Stimulated activated CD4-positive, alpha-beta T cell treated with anti-CD3 and anti-CD28 coated beads, Interleukin-2, amount 100 ng/mL, for 48 hours (primary cell): ENCODE data around the gene SLC6A6.

ENCODE experiments used
- DNase-seq, 2 donors: peaks; one replicate each; pipeline ENCODE4 v3.0.0-alpha.2; 2020

Gene SLC6A6

GRCh38 chr3:14472471-14473351 is 70.3 kb downstream of the SLC6A6 start:
- no peak for DNase-seq

DNA sequence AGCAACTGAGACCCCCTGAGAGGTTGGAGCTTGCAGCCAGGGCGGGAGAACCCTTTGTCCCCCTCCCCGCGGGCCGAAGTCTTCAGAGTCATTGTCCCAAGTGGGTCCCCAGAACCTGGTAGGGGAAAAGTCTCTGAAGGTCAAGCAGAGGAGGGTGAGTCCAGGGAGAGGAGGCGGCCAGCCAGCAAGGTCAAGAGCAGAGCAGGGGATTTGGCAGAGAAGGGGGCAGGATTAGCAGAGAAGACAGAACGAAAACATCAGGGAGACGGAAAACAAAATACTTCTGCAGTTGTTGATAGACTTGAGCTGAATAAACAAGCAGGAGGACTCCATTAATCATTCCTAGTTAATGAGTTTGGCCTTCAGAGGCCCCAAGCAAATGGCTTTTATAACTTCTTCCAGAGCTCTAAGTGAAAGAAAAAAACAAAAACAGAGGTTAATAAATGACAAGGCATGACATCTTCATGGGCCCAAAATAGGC is 71.0 kb downstream of the SLC6A6 start:
- no peak for DNase-seq

DNA sequence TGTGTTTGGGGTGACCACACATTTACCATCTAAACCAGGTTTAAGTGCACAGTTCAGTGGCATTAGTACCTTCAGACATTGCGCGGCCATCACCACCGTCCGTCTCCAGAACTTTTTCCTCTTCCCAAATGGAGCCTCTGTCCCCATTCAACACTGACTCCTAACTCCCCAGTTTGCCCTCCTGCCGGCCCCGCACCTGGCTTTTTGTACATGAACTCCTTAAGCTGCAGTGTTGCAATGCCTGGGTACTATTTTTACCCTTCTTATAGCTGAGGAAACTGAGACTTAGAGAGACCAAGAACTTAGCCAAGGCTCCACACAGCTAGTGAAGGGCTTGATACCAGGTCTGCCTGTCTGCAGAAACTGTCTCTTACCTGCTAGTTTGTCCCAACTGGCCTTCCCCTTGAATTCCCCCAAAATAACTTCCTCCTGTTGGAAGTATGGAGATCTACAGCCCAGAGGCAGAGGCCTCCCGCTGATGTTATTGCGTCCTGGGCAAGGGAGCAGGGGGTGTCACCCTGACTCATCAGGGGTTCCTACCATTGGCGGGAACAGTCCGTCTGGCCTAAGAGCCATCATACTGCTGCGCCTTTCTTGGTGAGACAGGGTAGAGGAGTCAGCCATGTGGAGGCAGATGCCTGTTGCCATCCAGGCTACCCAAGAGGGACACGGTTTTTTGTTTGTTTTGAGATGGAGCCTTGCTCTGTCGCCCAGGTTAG is 72.1 kb downstream of the SLC6A6 start:
- no peak for DNase-seq

- no peak for DNase-seq
These were observed 73.2 kb downstream of the SLC6A6 start for GRCh38 chr3:14475621-14476020.

GRCh38 chr3:14476583-14477265 is 74.3 kb downstream of the SLC6A6 start:
- DNase-seq, result no peak

- no peak for DNase-seq
These were observed 75.0 kb downstream of the SLC6A6 start for GRCh38 chr3:14477311-14477935.

GRCh38 chr3:14478956-14479550 is 76.6 kb downstream of the SLC6A6 start:
- DNase-seq, result no peak

DNA sequence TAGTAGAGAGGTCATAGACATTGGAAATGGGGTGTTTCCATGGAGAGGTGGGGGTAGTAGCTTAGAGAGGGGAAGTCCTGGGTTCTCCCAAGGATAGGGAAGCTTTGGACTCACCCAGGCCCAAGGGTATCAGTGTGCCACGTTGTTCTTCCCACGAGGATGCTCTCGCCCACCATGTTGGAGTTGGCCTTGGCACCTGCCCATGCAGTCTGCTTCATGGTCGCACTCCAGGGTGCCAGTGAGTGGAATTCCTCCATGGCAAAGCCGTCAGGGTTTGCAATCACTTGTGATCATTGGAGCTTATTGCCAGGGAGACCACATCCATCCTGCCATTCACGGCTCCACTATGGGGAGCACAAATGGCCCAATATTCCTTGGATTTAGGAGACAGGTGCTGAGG is 77.2 kb downstream of the SLC6A6 start:
- DNase-seq, result no peak

DNA sequence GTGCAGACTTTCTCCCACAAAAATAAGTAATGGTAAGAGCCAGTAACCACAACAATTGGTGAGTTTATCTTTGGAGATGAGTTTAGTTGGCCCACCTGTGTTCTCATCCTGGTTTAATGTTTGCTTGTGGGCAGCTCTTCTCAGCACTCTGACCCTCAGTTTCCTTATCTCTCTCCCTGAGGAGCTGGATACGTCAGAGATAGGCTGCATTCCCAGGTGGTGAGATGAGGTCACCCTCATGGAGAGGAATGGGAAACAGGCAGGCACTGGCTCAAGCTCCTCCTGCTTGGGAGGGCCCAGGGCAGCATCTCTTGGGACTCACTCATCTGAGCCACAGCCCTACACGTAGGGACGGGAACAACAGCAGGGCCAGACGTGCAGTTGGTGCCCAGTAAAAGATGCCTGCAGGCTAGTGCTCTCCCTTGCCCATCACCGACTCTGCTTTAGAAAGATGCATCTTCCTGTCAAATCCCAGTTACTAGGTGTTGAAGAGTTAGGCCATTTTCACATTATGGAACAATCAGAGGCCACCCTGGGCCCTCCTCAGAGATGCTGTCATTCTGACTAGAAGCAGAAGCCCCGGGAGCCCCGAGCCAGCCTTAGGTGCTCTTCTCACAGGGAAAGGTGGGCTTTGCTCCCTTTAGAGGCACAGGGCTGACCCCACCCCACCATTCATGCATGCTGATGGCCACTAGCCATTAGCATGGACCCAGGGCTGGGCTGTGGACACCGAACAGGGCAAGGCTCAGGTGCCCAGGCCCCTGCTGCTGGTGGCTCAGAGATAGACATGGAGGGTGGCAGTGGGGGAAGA is 78.0 kb downstream of the SLC6A6 start:
- DNase-seq, result no peak

- no peak for DNase-seq
These were observed 78.7 kb downstream of the SLC6A6 start for GRCh38 chr3:14481018-14481645.

DNA sequence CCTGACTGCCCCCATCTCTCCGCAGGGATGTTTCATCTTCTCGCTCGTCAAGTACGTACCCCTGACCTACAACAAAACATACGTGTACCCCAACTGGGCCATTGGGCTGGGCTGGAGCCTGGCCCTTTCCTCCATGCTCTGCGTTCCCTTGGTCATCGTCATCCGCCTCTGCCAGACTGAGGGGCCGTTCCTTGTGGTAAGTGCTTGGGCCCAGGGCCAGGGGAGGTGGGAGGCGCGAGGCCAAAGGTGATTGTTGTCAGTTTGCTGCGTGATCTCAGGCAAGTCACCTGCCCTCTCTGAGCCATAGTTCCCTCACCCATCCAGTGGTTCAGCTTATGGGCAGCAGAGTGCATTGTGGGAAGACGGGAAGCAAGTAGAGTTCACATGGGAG is 79.2 kb downstream of the SLC6A6 start:
- no peak for DNase-seq

DNA sequence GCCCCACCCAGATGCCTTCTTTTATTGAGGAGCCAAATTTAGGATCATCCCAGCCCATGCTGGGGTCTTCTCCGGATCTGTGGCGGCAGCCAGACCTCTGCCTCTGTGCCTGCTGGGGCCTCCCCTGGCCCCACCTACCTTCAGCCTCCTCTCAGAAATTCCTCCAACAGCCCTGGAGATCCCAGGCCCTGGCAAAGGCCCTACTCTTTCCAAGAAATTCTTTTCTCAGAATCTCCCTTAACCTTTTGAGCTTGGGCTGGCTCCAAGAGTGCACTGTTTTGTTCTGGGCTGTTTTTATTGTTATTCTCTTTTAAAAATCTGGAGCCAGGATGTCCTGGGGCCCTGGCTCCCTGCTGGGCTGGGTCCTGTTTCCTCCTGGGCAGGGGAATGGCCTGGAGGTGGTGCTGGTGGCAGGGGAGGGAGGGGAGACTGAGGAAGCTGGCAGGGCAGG is 79.9 kb downstream of the SLC6A6 start:
- DNase-seq, result no peak

GRCh38 chr3:14483286-14483685 is 80.9 kb downstream of the SLC6A6 start:
- DNase-seq, result no peak

DNA sequence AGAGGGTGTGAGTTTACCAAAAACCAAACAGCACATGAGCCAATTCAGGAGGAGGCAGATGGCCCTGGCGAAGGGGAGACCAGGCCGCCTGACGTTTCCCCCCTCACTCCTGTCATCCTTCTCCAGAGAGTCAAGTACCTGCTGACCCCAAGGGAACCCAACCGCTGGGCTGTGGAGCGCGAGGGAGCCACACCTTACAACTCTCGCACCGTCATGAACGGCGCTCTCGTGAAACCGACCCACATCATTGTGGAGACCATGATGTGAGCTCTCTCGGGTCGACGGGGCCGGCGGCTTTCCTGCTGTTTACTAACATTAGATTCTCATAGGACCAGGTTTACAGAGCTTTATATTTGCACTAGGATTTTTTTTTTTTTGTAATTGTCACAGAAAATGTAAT is 82.3 kb downstream of the SLC6A6 start:
- no peak for DNase-seq

DNA sequence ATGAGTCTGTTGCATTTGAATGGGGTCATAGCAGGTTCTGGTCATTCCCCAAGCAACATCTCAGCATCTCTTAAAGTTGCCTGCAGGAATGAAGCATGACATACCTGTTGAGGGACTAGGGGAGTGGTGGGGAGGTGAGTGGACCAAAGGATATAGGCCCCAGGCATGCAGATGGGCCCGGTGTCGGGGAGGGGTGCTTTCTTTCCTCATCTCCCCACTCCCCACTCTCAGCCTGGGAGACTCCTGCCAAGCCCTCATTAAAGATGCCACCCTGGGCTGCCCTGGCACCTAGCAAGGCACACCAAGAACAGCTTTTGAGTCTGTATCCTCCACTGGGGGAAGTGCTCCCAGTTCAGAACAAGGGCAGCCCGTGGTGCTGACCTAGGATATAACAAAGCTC is 83.6 kb downstream of the SLC6A6 start:
- DNase-seq, result no peak

GRCh38 chr3:14486460-14486859 is 84.1 kb downstream of the SLC6A6 start:
- DNase-seq, result no peak

DNA sequence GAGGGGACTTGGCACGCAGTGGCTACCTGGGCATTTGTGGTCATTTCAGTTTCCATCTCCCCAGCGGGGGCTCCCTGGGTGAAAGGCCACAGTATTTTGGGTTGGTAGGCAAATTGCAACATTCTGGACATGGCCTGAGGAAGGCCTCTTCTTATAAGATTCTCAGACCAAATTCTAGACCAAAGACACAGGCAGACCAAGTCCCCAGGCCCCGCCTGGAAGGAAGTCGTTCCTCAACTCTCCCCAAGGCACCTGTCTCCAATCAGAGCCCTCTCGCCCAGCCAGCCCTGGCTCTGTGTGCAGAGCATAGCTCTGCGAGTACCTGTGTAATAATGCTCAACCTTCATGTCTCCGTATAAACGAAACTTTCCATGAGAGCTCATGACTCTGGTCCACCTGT is 84.7 kb downstream of the SLC6A6 start:
- DNase-seq, result no peak

DNA sequence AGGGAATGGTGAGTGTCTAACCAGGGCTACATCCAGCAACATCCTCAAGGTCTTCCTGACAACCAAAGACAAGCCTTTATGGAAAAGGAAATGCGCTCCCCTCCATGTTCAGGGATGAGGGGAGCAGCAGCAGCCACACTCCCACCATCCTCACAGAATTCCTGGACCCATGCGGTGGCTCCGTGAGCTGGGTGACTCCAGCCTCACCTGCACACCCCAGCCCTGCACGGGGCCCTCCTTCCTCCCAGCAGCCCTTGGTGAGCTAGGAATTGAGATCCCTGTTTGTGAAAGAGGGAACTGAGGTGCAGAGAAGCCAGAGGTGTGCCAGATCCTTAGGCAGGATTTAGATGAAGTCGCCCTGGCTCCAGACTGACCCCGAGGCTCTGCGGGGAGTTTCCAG is 85.4 kb downstream of the SLC6A6 start:
- no peak for DNase-seq

- no peak for DNase-seq
These were observed 86.1 kb downstream of the SLC6A6 start for GRCh38 chr3:14488286-14489041.

DNA sequence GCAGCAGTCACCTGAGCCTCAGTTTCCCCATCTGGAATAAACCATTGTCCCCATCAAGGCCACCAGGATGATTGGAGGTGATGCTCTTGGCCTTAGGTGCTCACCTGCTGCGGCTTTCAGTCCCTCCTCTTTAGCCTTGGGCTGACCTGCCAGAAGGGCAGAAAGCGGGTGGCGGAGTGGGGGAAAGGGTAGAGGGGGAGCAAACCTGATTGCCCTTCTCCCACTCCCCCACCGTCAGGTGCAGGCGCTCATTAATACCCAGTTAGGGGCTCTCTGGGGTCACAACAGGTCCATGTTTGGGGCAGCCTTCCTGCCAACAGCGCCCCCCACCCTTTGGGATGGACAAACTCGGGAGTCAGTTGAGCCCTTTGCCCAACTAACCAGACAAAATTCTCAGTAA is 87.2 kb downstream of the SLC6A6 start:
- no peak for DNase-seq
